Panc1 (cell line): Measurements from ENCODE around the gene RAI1. TPM values are rescaled to one million over a fixed set of nuclear protein-coding genes. Genes with fewer than 3 reads are reported as not detected.

Source experiments
- ATAC-seq: fragments of 200-7000 bp; cut with Tn5 transposase; 2 replicates; pipeline ENCODE4 v1.9.1; 2020; ENCODE audit warnings: mild to moderate bottlenecking, moderate library complexity
- BruUV-seq: library from RNA; stranded (reverse); fragments of 400-500 nt; replicated peaks from 2 replicates; lab custom pipeline; 2021; lab: Mats Ljungman, UMichigan
- CTCF ChIA-PET: fragments of 300-600 bp; sonication (Branson Sonifier 250); formaldehyde crosslinking; loops from one replicate; lab custom pipeline; 2022; ENCODE audit warnings: antibody characterized with exemption; lab: Charles Lee
- POLR2A ChIA-PET: fragments of 300-600 bp; sonication (Branson Sonifier 250); formaldehyde crosslinking; loops from one replicate; lab custom pipeline; 2022; ENCODE audit warnings: antibody characterized with exemption; lab: Charles Lee
- DNase-seq: peaks from one replicate; pipeline ENCODE4 v3.0.0-alpha.2; 2010; ENCODE audit warnings: low read depth, low spot score
- H3K27ac ChIP-seq: 2 replicates; pipeline ENCODE4 v1.5.1; 2011; ENCODE audit warnings: mild to moderate bottlenecking, low read length, inconsistent platforms
- H3K27me3 ChIP-seq: fragments of 200-500 bp; sonication (Bioruptor generic); 2 replicates; pipeline ENCODE4 v1.6.0; 2014; ENCODE audit warnings: low read length, inconsistent platforms; ENCODE audit not compliant: control insufficient read depth, insufficient read depth
- H3K36me3 ChIP-seq: fragments of 200-500 bp; sonication (Bioruptor generic); 2 replicates; pipeline ENCODE4 v1.5.1; 2014; ENCODE audit warnings: inconsistent platforms, mild to moderate bottlenecking, low read length, moderate library complexity; ENCODE audit not compliant: control insufficient read depth, insufficient read depth
- H3K4me1 ChIP-seq: 2 replicates; pipeline ENCODE4 v1.5.1; 2011; ENCODE audit warnings: inconsistent platforms, mild to moderate bottlenecking, low read length, moderate library complexity; ENCODE audit not compliant: control insufficient read depth, insufficient read depth
- H3K4me3 ChIP-seq, 2 experiments: 2 replicates each; pipeline ENCODE4 v1.5.1; 2011 to 2012; ENCODE audit warnings: low read depth in 2 of 2, low read length in 2 of 2, mild to moderate bottlenecking in 2 of 2, inconsistent platforms in 1 of 2, moderate library complexity in 1 of 2
- H3K9me3 ChIP-seq: fragments of 200-500 bp; sonication (Bioruptor generic); 2 replicates; pipeline ENCODE4 v1.5.1; 2014; ENCODE audit warnings: low read depth, mild to moderate bottlenecking, inconsistent platforms, low read length, moderate library complexity; ENCODE audit not compliant: control insufficient read depth, insufficient read depth
- POLR2AphosphoS5 ChIP-seq: IDR thresholded peaks from 2 replicates; pipeline ENCODE4 v1.6.1; 2012; ENCODE audit warnings: mild to moderate bottlenecking, low read depth, low read length, moderate library complexity
- SIN3A ChIP-seq: IDR thresholded peaks from 2 replicates; pipeline ENCODE4 v1.6.1; 2012; ENCODE audit warnings: low read depth, mild to moderate bottlenecking, low read length, moderate library complexity, borderline replicate concordance; ENCODE audit not compliant: insufficient read depth
- TCF7L2 ChIP-seq: IDR thresholded peaks from 2 replicates; pipeline ENCODE4 v1.6.1; 2011; ENCODE audit warnings: mild to moderate bottlenecking, low read depth, low read length, inconsistent platforms
- in situ Hi-C: cut with HindIII; loops from 2 replicates; pipeline ENCODE4 v1.10.0; 2016; ENCODE audit warnings: low sequenced_read_pairs, low pct_unique_long_range_greater_than_20kb
- intact Hi-C: fragments of 100-400 bp; cut with micrococcal nuclease; formaldehyde crosslinking; loops from one replicate; pipeline ENCODE4 v1.10.0; 2022; ENCODE audit not compliant: unreplicated experiment
- total RNA-seq: library from RNA; stranded (reverse); gene quantifications from one replicate; pipeline ENCODE4 v1.2.1, GENCODE V29; 2021; ENCODE audit not compliant: unreplicated experiment
- TF ChIP-seq, protein P1 (sequence below): fragments of 450-650 bp; IDR thresholded peaks from 2 replicates; pipeline ENCODE4 v1.5.1; 2017; ENCODE audit warnings: mild to moderate bottlenecking
- TF ChIP-seq, protein P2 (sequence below), 2 experiments: IDR thresholded peaks; 2 replicates each; pipeline ENCODE4 v1.6.1; 2011 to 2012; ENCODE audit warnings: low read depth in 2 of 2, control low read depth in 1 of 2, low read length in 1 of 2, mild to moderate bottlenecking in 1 of 2, moderate library complexity in 1 of 2; ENCODE audit not compliant: insufficient read depth in 1 of 2

Gene RAI1
- total RNA-seq, 1 experiment from 2014 or later, result 51.0 TPM

DNA sequence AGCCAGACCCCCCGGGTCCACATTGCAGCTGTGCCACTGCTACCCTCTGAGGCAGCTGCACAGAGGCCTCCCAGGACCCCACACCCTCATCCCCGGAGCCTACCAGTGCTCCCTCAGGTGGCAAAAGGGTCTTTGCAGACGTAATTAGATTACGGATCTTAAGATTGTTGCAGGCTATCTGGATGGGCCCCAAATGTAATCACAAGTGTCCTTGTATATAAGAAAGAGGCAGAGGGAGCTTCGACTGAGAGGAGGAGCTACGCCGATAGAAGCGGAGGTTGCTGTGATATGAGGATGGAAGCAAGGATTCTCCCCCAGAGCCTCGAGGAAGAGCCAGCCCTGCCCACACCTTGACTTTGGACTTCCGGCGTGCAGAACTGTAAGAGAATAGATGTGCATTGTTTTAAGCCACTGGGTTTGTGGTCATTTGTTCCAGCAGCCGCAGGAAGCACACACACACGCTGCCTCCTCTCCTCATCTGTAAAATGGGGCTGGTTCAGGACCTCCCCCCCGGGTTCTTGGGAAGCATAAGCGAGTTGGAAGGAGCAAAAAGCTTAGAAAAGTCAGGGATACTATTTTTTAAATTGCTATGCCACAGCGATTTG is 10.5 kb upstream of the RAI1 start:
- ATAC-seq (no peak), DNase-seq (no peak)
- no peak overlapping the region for H3K27ac ChIP-seq
- intact Hi-C loops (no loop called here), in situ Hi-C loops (no loop called here)
- H3K9me3 ChIP-seq, result no peaks in the 10 kb centered on the region
- 0 out of 2 replicates have a peak, but pooled peaks cover 3% of the 10 kb centered on the region for H3K4me1 ChIP-seq
- CTCF ChIA-PET, result no interaction called here
- H3K4me3 ChIP-seq, result no peak overlapping the region
- H3K36me3 ChIP-seq, result no peaks in the 10 kb centered on the region
- H3K27me3 ChIP-seq, result no peaks in the 10 kb centered on the region
- BruUV-seq, result no TSS peak
- POLR2A ChIA-PET, result no interaction called here
- TF ChIP-seq, protein P1, sequence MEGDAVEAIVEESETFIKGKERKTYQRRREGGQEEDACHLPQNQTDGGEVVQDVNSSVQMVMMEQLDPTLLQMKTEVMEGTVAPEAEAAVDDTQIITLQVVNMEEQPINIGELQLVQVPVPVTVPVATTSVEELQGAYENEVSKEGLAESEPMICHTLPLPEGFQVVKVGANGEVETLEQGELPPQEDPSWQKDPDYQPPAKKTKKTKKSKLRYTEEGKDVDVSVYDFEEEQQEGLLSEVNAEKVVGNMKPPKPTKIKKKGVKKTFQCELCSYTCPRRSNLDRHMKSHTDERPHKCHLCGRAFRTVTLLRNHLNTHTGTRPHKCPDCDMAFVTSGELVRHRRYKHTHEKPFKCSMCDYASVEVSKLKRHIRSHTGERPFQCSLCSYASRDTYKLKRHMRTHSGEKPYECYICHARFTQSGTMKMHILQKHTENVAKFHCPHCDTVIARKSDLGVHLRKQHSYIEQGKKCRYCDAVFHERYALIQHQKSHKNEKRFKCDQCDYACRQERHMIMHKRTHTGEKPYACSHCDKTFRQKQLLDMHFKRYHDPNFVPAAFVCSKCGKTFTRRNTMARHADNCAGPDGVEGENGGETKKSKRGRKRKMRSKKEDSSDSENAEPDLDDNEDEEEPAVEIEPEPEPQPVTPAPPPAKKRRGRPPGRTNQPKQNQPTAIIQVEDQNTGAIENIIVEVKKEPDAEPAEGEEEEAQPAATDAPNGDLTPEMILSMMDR, result no peak
- no peak for TF ChIP-seq TCF7L2
- no peak for TF ChIP-seq POLR2AphosphoS5
- TF ChIP-seq SIN3A, result no peak
- TF ChIP-seq, protein P2, sequence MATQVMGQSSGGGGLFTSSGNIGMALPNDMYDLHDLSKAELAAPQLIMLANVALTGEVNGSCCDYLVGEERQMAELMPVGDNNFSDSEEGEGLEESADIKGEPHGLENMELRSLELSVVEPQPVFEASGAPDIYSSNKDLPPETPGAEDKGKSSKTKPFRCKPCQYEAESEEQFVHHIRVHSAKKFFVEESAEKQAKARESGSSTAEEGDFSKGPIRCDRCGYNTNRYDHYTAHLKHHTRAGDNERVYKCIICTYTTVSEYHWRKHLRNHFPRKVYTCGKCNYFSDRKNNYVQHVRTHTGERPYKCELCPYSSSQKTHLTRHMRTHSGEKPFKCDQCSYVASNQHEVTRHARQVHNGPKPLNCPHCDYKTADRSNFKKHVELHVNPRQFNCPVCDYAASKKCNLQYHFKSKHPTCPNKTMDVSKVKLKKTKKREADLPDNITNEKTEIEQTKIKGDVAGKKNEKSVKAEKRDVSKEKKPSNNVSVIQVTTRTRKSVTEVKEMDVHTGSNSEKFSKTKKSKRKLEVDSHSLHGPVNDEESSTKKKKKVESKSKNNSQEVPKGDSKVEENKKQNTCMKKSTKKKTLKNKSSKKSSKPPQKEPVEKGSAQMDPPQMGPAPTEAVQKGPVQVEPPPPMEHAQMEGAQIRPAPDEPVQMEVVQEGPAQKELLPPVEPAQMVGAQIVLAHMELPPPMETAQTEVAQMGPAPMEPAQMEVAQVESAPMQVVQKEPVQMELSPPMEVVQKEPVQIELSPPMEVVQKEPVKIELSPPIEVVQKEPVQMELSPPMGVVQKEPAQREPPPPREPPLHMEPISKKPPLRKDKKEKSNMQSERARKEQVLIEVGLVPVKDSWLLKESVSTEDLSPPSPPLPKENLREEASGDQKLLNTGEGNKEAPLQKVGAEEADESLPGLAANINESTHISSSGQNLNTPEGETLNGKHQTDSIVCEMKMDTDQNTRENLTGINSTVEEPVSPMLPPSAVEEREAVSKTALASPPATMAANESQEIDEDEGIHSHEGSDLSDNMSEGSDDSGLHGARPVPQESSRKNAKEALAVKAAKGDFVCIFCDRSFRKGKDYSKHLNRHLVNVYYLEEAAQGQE (IDR thresholded peaks at IDR 0.05; ENCODE audit: insufficient read depth in 1 of 2, low read depth in 2 of 2, low read length in 1 of 2), result no peak

DNA sequence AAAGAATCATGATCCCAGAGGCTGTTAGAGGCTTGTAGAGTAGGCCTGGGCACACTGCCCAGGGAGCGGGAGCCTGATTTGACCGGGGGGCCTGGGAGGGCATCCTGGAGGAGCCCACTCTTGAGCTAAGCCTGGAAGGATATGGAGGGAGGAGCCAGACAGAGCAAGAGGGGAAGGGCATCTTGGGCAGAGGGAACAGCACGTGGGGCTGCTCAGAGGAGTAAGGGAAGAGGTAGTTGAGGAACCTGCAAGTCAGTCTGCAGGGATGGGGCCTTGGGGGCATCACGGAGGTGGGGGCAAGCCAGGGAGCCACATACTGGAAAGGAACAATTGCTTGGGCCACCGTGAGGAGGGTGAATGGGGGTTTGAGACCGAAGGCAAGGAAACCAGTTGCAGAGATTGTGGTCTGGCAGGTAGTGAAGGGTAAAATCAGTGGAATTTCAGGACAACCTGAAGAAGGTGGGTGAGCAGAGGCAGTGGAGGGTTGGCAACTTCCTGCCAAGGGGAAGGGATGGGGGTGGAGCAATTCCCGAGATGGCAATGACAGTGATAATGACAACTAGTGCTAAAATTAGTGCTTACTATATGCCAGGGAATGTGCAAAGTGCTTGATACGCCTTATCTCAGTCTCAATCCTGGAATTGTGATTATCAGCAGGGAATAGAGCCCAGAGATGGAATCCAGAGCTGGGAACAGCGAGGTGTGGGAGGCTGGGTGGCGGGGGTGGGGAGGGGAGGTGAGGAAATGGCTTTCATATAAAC is 9.7 kb upstream of the RAI1 start:
- no peak for ATAC-seq
- Histone ChIP-seq H3K36me3 (no peaks in the 10 kb centered on the region), H3K4me3 (no peak overlapping the region), H3K27me3 (no peaks in the 10 kb centered on the region), H3K9me3 (no peaks in the 10 kb centered on the region), H3K27ac (no peak overlapping the region), H3K4me1 (0 out of 2 replicates have a peak, but pooled peaks cover 3% of the 10 kb centered on the region)
- ChIA-PET POLR2A (no interaction called here), CTCF (interaction anchor here (0.7 kb wide), 1 partner anchor 57 kb away, joined by 3 read pairs; no protein-coding TSS in a partner anchor)
- no peak for DNase-seq
- in situ Hi-C loops (no loop called here), intact Hi-C loops (no loop called here)
- BruUV-seq, result no TSS peak
- TF ChIP-seq, protein P1, result no peak
